Stimulated activated CD8-positive, alpha-beta memory T cell treated with anti-CD3 and anti-CD28 coated beads, Interleukin-15, amount 100 ng/mL, for 48 hours (primary cell): ENCODE data around the gene SEPTIN3.
A peak's percentile ranks its signal among the peaks of the same experiment; 100 is the strongest.

Experiments
- DNase-seq, 2 donors: peaks; one replicate each; pipeline ENCODE4 v3.0.0-alpha.2; 2020; ENCODE audit warnings: low read depth in 2 of 2

Gene SEPTIN3, protein sequence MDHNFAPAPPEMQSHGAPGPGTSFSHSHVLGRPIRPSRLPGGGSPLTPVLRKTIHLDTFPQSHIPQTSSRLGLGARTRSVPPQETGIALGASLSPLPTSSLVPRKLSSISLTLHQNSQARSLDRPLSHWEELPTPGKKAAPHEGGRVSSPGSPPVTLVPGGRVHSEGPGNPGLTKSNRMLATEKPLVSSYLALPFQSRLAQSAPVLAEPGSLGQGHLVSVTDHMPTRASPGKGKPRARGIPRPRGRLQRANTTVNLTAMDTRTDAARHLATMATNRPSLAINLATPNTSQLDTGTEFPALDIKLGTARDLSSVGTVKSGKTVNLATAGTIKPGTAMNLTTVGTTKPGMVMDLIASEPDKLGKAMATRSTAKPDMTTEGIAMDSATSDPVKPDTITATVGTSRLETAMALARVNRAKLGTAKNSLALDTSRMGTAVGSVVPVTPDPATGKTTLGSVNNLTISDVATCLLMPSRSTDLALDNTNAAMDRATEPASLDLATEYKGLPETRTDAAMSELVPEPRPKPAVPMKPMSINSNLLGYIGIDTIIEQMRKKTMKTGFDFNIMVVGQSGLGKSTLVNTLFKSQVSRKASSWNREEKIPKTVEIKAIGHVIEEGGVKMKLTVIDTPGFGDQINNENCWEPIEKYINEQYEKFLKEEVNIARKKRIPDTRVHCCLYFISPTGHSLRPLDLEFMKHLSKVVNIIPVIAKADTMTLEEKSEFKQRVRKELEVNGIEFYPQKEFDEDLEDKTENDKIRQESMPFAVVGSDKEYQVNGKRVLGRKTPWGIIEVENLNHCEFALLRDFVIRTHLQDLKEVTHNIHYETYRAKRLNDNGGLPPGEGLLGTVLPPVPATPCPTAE

GRCh38 chr22:41969110-41969646 lies at the start of gene SEPTIN3:
Gene SEPTIN3, plus strand, starts transcription at chr22:41969443. Its CDS starts 2,050 bp downstream, at chr22:41971493.
- no peak for DNase-seq

DNA sequence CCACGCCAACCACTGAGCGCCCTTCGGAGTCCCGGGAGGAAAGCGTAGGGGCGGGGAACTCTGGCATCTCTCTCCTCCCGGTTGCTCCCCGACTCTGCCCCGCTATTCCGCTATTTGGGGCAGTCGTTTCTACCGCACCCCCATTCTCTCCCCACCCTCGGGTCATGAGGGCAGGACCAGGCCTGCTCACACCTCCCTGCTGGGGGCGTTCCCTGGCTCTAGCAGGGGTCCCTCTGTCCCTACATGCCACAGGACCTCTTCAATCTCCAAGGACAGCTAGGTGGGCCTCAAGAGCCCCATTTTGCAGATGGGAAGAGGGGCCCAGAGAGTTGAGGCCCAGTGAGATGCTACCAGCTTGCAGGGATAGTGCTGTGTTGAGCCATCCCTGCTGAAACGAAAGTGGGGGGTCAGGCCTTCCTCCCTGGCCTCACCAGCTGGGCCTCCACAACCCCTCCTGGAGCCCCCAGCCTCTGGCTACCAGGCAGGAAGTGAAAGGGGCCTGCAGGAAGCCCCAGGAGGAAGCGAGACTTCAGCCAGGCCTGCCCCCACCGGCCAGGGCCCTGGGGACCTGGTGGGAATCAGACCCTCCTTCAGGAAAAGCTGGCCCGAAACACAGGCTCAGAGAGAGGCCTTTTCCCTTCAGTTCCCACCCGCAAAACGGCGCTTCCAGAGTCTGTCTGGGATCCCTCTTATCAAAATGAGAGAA lies 48.8 kb upstream of the SEPTIN3 start:
- no peak for DNase-seq

DNA sequence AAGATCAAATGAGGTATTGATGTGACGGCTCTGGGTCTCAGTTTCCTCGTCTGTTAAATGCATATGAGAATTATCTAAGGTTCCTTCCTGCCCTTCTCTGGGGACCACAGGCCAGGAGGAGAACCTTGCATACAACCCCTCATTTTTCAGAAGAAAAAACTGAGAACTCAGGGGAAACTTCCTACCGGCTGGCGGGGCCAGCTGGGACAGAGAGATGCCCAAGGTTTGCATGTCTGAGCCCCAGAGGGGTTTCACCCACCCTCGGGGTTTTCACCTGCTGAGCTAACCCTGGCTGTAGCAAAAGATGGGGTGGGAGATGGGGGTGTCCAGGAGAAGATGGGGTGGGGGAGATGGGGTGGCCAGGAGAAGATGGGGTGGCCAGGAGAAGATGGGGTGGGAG lies 46.9 kb upstream of the SEPTIN3 start:
- no peak for DNase-seq

DNA sequence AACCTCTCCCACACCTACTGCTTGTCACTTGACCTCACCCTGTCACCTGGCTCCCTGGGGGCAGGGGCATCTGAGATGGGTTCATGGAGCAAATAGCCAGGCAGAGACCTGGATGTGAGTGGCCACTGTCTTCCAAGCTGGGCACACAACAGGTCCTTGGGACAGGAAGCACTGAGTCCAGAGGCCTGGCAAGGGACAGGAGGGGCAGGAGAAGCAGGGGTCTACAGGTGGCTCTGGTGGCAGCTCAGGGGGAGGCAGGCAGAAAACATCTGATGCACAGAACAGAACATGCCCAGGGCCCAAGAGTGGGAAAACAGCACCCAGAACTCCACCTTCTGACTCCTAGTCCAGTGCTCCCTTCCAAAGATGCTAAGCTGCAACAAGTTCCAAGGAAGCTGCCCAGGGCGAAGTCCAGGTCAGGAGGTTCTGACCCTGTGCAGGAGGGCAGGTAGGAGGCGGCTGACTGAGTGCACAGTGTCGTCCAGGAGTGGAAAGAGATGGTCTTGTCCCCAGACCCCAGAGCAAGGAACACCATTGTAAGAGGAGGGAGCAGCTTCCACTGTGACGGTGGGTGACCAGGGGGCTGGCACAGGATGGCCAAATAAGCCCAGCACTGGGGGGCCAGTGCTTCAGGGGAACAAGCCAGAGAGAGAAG lies 46.2 kb upstream of the SEPTIN3 start:
- DNase-seq = no peak

- no peak for DNase-seq
These were observed 45.5 kb upstream of the SEPTIN3 start for GRCh38 chr22:41923595-41924276.

- peak; percentile 63 to 71 for DNase-seq
These were observed 43.3 kb upstream of the SEPTIN3 start for GRCh38 chr22:41925783-41926460.

- DNase-seq = no peak
These were observed 41.4 kb upstream of the SEPTIN3 start for GRCh38 chr22:41927813-41928212.

- no peak for DNase-seq
These were observed 40.4 kb upstream of the SEPTIN3 start for GRCh38 chr22:41928593-41929417.

DNA sequence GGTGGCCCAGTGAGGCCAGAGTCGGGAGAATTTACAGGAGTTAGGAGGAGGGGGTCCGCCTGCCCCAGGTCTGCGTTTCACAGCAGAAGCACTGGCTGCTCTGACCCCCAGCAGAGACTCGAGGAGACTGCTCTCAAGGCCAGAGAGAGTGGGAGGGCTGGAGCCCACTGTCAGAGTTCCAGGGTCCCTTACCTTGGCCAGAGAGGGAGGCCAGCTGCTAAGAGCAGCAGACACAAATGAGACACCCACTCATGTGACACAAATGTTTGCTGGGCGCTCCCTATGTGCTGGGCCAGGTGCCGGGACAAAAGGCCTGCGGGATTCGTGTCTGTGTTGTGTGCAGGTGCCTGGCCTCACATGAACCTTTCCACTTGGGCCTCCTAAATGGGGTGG lies 39.8 kb upstream of the SEPTIN3 start:
- no peak for DNase-seq

DNA sequence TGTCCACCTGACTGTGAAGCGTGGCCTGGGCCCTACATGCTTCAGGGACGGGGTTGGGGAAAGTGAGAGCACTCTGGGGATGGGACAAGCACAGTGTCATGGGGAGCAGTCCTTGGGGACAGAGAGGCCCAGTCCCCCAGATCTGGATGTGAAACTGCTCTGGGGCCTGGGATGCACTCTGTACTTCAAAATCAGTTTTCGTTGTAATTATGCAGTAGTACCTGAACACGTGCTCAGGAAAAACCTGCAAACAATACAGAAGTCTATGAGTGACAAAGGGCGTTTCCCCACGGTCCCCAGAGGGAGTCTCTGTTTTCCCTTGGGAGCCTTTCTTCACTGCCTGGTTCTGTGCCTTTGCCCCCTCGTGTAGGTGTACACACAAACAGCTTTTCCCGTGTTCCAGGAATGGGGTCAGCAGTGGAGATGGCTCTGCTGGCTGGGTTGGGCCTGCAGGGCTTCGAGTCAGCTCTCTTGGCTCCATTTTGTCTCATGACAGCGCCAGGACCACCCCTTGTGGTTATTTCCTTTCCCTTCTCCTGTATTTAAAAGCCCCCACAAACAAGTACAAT lies 37.5 kb upstream of the SEPTIN3 start:
- no peak for DNase-seq

DNA sequence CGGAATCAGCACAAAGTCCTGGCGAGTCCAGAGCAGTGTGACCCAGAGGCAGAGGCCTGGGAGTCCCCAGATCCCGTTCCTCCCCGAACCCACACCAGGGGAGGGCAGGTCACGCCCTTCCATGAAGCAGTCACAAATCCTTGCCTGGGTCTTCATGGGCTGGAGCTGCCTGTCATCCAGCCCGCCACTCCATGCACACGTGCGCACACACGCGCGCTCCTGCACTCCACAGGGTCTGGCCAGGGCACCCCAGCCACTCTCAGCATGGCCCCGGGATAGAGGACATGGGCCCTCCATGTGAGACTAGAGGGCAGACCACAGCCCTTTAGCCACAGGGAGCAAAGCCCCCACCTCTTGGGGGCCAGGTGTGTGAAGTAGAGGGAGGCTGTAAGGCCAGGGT lies 36.9 kb upstream of the SEPTIN3 start:
- DNase-seq = no peak

GRCh38 chr22:41933411-41934177 lies 35.6 kb upstream of the SEPTIN3 start:
- DNase-seq = no peak

GRCh38 chr22:41934284-41935014 lies 34.8 kb upstream of the SEPTIN3 start:
- no peak for DNase-seq

DNA sequence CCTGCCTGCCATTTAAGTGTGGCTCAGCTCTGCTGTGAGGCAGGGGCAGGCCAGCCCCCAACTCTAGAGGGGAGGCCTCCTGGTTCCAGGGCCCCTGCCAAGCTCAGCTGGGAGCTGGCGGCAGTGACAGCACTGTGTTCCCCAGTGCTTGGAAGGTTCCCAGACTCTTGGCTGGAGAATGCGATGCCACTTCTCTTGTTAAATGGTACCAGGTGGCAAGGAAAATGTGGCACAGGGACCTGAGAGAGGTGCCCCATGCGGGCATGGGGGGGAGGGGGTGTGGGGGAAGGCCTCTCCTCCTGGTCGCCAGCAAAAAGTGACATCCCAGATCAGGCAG lies 34.3 kb upstream of the SEPTIN3 start:
- DNase-seq = no peak

GRCh38 chr22:41935509-41935908 lies 33.7 kb upstream of the SEPTIN3 start:
- DNase-seq = no peak

DNA sequence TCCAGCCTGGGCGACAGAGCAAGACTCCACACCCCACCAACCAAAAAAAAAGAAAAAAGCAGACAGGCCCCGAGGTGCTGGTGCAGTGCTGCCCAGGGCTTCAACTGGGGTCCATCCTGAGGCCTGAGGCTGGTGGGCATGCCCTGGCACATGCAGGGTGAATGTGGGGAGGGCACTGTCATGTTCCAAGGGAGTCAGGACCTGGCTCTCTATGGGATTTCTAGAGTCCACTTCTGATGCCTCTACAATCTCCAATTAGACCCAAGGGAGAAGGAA lies 32.4 kb upstream of the SEPTIN3 start:
- no peak for DNase-seq

- DNase-seq = peak; percentile 90
These were observed 29.0 kb upstream of the SEPTIN3 start for GRCh38 chr22:41939981-41940831.
